GM12875 (cell line): ENCODE measurements around the gene OR1I1.
"Not testable (repeated sequence)": the region's sequence is repeated elsewhere in the genome, so short reads cannot be mapped to it uniquely, and the experiment has no call there.

Experiments
- H3K4me3 ChIP-seq: one replicate; pipeline ENCODE4 v1.5.1; 2011; ENCODE audit warnings: low read depth, low read length, control low read depth
- CTCF ChIP-seq: IDR thresholded peaks from 2 replicates; pipeline ENCODE4 v1.5.1; 2011; ENCODE audit warnings: low read depth, mild to moderate bottlenecking, control low read depth, inconsistent platforms, low read length, moderate library complexity, borderline replicate concordance; ENCODE audit not compliant: insufficient read depth

OR1I1 gene

GRCh38 chr19:15047680-15048079, 34.3 kb upstream of the OR1I1 start:
- no peak overlapping the region for H3K4me3 ChIP-seq
- no peak for TF ChIP-seq CTCF

DNA sequence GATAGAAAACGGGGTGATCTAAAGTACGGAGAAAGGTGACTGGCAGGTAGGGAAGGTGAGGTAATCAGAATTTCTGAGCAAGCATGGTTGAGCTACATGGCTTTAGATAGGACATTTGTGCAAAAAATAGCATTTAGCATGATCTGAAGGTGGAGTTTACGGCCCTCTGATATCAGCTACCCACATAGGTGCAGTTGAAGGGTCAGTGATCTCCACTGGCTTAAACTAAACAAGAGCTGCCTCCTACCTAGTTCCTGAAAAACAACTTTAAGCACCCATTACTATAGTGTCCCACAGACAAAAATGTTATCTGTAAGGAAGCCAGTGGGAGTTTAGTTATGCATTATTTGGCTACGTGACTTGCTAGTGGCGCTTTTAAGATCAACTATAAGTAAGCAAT, 33.9 kb upstream of the OR1I1 start:
- H3K4me3 ChIP-seq, result no peak overlapping the region
- TF ChIP-seq CTCF, result no peak

- no peak within 1 kb of the TSS for H3K4me3 ChIP-seq
- TF ChIP-seq CTCF, result no peak
Measured at GRCh38 chr19:15048885-15049541, 33.0 kb upstream of the OR1I1 start, which contains the start of gene CASP14. TSS of gene CASP14 (plus strand) at chr19:15049480. CDS start at chr19:15052252, 2,772 bp downstream.

- TF ChIP-seq CTCF, result no peak
- no peak overlapping the region for H3K4me3 ChIP-seq
Measured at GRCh38 chr19:15050639-15051038, 31.4 kb upstream of the OR1I1 start.

GRCh38 chr19:15062036-15062435, 20.0 kb upstream of the OR1I1 start:
- no peak for TF ChIP-seq CTCF
- no peak overlapping the region for H3K4me3 ChIP-seq

DNA sequence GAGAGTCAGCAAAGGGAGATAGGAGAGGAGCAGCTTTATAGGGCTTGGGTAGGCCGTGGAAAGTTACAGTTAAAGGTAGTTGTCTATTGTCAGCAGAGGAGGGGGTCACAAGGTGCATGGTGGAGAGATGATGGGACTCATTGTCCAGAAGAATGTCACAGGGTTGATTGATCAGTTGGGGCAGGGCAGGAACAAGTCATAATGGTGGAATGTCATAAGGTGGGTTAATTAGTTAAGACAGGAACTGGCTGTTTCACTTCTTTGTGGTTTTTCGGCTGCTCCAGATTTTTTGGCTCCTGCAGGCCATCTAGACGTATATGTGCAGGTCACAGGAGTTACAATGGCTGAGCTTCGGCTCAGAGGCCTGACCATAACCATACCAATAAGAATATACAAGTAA, 11.6 kb upstream of the OR1I1 start:
- H3K4me3 ChIP-seq, result not testable (repeated sequence)

GRCh38 chr19:15072930-15073647, 8.9 kb upstream of the OR1I1 start:
- TF ChIP-seq CTCF, result no peak
- no peak overlapping the region for H3K4me3 ChIP-seq

DNA sequence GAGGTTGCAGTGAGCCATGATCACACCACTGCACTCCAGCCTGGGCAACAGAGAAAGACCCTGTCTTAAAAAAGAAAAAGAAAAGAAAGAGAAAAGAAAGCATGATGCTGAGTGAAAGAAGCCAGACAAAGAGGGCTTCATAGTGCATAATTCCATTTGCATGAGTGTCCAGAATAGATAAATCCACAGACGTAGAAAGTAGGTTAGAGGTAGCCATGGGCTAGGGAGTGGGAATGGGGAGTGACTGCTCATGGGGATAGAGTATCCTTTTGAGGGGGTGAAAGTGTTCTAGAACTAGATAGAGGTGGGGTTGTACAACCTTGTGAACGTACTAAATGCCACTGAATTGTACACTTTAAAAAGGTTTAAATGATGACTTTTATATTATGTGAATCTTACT, 7.6 kb upstream of the OR1I1 start:
- no peak overlapping the region for H3K4me3 ChIP-seq
- no peak for TF ChIP-seq CTCF
